CD14-positive monocyte (primary cell): ENCODE measurements around the gene KCNQ1. TPM values are rescaled to one million over a fixed set of nuclear protein-coding genes. Genes with fewer than 3 reads are reported as not detected.

Source experiments
- DNase-seq, 3 donors: peaks; one replicate each; pipeline ENCODE4 v3.0.0-alpha.2; 2011 to 2022
- H2AFZ ChIP-seq: 2 replicates; pipeline ENCODE4 v1.6.0; 2012; ENCODE audit warnings: mild to moderate bottlenecking, low read depth, low read length, inconsistent platforms; ENCODE audit not compliant: insufficient read depth, poor library complexity, severe bottlenecking
- H3K27ac ChIP-seq, 2 donors: 1 replicate in 1 of 2; 2 replicates in 1 of 2; pipeline ENCODE4 v1.5.1; 2012 to 2013; ENCODE audit warnings: low read length in 2 of 2, control low read depth in 1 of 2, inconsistent platforms in 1 of 2, low read depth in 1 of 2, mild to moderate bottlenecking in 1 of 2
- H3K27me3 ChIP-seq, 2 donors: one replicate each; pipeline versions ENCODE4 v1.6.0 to v1.6.1; 2011 to 2013; ENCODE audit warnings: low read length in 2 of 2; ENCODE audit not compliant: control insufficient read depth in 2 of 2, insufficient read depth in 2 of 2
- H3K36me3 ChIP-seq, 2 donors: replicated peaks in 1 of 2; 1 replicate in 1 of 2; 2 replicates in 1 of 2; pipeline versions ENCODE4 v1.5.1 to v1.6.1; 2012 to 2013; ENCODE audit warnings: low read length in 2 of 2, control low read depth in 1 of 2, inconsistent platforms in 1 of 2, mild to moderate bottlenecking in 1 of 2; ENCODE audit not compliant: insufficient read depth in 2 of 2, control insufficient read depth in 1 of 2
- H3K4me1 ChIP-seq, 2 donors: 1 replicate in 1 of 2; 2 replicates in 1 of 2; pipeline versions ENCODE4 v1.5.1 to v1.6.1; 2012 to 2013; ENCODE audit warnings: low read length in 2 of 2, control low read depth in 1 of 2, inconsistent platforms in 1 of 2, mild to moderate bottlenecking in 1 of 2, moderate library complexity in 1 of 2; ENCODE audit not compliant: insufficient read depth in 2 of 2, control insufficient read depth in 1 of 2
- H3K4me2 ChIP-seq: replicated peaks from 2 replicates; pipeline ENCODE3; 2012; ENCODE audit warnings: low read length, moderate library complexity, mild to moderate bottlenecking; ENCODE audit not compliant: poor library complexity, severe bottlenecking; ENCODE audit errors: extremely low read depth
- H3K4me3 ChIP-seq, 3 experiments: fragments of 200-600 bp in 1 of 3; sonication (generic) in 1 of 3; replicated peaks in 1 of 3; 1 replicate in 2 of 3; 2 replicates in 1 of 3; pipeline ENCODE4 v1.5.1; 2011 to 2013; ENCODE audit warnings: low read length in 3 of 3, mild to moderate bottlenecking in 3 of 3, control low read depth in 2 of 3, low read depth in 2 of 3, inconsistent platforms in 1 of 3, moderate library complexity in 1 of 3
- H3K79me2 ChIP-seq: 2 replicates; pipeline ENCODE4 v1.6.0; 2012; ENCODE audit warnings: mild to moderate bottlenecking, control low read depth, inconsistent platforms, low read length, moderate library complexity; ENCODE audit not compliant: insufficient read depth
- H3K9ac ChIP-seq: 2 replicates; pipeline ENCODE4 v1.6.0; 2017; ENCODE audit warnings: low read length, mild to moderate bottlenecking; ENCODE audit not compliant: insufficient read depth, poor library complexity, severe bottlenecking
- H3K9me3 ChIP-seq, 2 donors: replicated peaks in 1 of 2; 1 replicate in 1 of 2; 2 replicates in 1 of 2; pipeline versions ENCODE4 v1.5.1 to v1.6.1; 2012 to 2013; ENCODE audit warnings: low read length in 2 of 2, control low read depth in 1 of 2; ENCODE audit not compliant: control insufficient read depth in 1 of 2, insufficient read depth in 1 of 2
- H4K20me1 ChIP-seq: 2 replicates; pipeline ENCODE4 v1.6.0; 2012; ENCODE audit warnings: mild to moderate bottlenecking, low read length, control low read depth, moderate library complexity; ENCODE audit not compliant: insufficient read depth
- H3K27ac Mint-ChIP-seq, 7 donors: one replicate each; pipeline ENCODE4 v1.8.0; 2020; ENCODE audit warnings: mild to moderate bottlenecking in 7 of 7, mixed read lengths in 7 of 7, moderate library complexity in 6 of 7, inconsistent platforms in 2 of 7
- H3K27me3 Mint-ChIP-seq, 3 donors: one replicate each; pipeline ENCODE4 v1.8.0; 2021 to 2022; ENCODE audit warnings: low read depth in 3 of 3, mild to moderate bottlenecking in 3 of 3, mixed read lengths in 3 of 3, moderate library complexity in 3 of 3, inconsistent platforms in 1 of 3
- H3K36me3 Mint-ChIP-seq, 2 donors: one replicate each; pipeline ENCODE4 v1.8.0; 2020; ENCODE audit warnings: mixed read lengths in 2 of 2, inconsistent platforms in 1 of 2, mild to moderate bottlenecking in 1 of 2
- H3K4me1 Mint-ChIP-seq: one replicate; pipeline ENCODE4 v1.8.0; 2020; ENCODE audit warnings: mild to moderate bottlenecking, mixed read lengths
- H3K4me3 Mint-ChIP-seq, 2 donors: one replicate each; pipeline ENCODE4 v1.8.0; 2020; ENCODE audit warnings: mild to moderate bottlenecking in 2 of 2, mixed read lengths in 2 of 2, moderate library complexity in 1 of 2
- H3K9me3 Mint-ChIP-seq, 7 donors: one replicate each; pipeline ENCODE4 v1.8.0; 2020 to 2022; ENCODE audit warnings: mixed read lengths in 7 of 7, mild to moderate bottlenecking in 6 of 7, moderate library complexity in 6 of 7, inconsistent platforms in 2 of 7
- CTCF ChIP-seq: fragments of 200-600 bp; IDR thresholded peaks from one replicate; pipeline ENCODE4 v1.8.0; 2022; ENCODE audit warnings: antibody characterized with exemption, mild to moderate bottlenecking
- WGBS: methylation state at CpG from one replicate; pipeline ENCODE4 v1.1.5; 2013; ENCODE audit warnings: missing lambda C conversion rate; ENCODE audit not compliant: insufficient coverage; 5-methylcytosine and 5-hydroxymethylcytosine counted together
- intact Hi-C, 2 donors: fragments of 100-400 bp; cut with micrococcal nuclease; formaldehyde crosslinking; loops; one replicate each; pipeline versions ENCODE4 v1.15.0 to v1.15.1; 2023
- polyA plus RNA-seq, 3 donors: library from polyadenylated mRNA; depleted of rRNA in 1 of 3; unstranded in 2 of 3; stranded (reverse) in 1 of 3; fragments of 300-500 nt in 2 of 3; fragments of >200 nt in 1 of 3; fragmentation: Illumina TruSeq in 2 of 3; gene quantifications; 1 replicate in 2 of 3; 2 replicates in 1 of 3; pipeline ENCODE4 v1.2.3, GENCODE V29; 2012 to 2021

The KCNQ1 gene
- polyA plus RNA-seq, 3 donors, result 14.9 to 31.8 (median 21.6) TPM

GRCh38 chr11:2521733-2522630, 77.2 kb downstream of the KCNQ1 start:
- Histone ChIP-seq H3K4me3 (no peak overlapping the region), H3K9ac (no peak overlapping the region), H3K27me3 (no peaks in the 10 kb centered on the region), H3K36me3 (peaks cover 3 to 27% of the 10 kb centered on the region in 2 donors), H4K20me1 (peaks cover 85% of the 10 kb centered on the region), H2AFZ (no peak overlapping the region), H3K4me1 (peaks cover 30 to 31% of the 10 kb centered on the region in 2 donors), H3K27ac (no peak overlapping the region), H3K9me3 (no peaks in the 10 kb centered on the region), H3K4me2 (no peak overlapping the region), H3K79me2 (no peaks in the 10 kb centered on the region)
- TF ChIP-seq CTCF, result no peak
- H3K4me1 Mint-ChIP-seq, result peaks cover 33% of the 10 kb centered on the region
- peaks cover 39 to 65% of the 10 kb centered on the region in 2 donors for H3K36me3 Mint-ChIP-seq
- H3K4me3 Mint-ChIP-seq, result no peak overlapping the region
- peak in 1 of 3 donors; percentile 1 for DNase-seq
- intact Hi-C loops, result loop anchor here (10.0 kb wide), 1 partner anchor 327 kb away; no protein-coding TSS in a partner anchor
- peaks cover 0 to 3% (median 2%) of the 10 kb centered on the region in 3 donors for H3K27me3 Mint-ChIP-seq
- no peak overlapping the region for H3K27ac Mint-ChIP-seq
- WGBS, result 93% methylated on average over 20 of the region's 35 CpGs
- no peaks in the 10 kb centered on the region for H3K9me3 Mint-ChIP-seq

GRCh38 chr11:2522631-2523255, 77.9 kb downstream of the KCNQ1 start:
- Histone ChIP-seq H3K9me3 (no peaks in the 10 kb centered on the region), H3K79me2 (no peaks in the 10 kb centered on the region), H3K4me3 (no peak overlapping the region), H3K9ac (no peak overlapping the region), H3K27ac (no peak overlapping the region), H3K27me3 (no peaks in the 10 kb centered on the region), H3K36me3 (peaks cover 3 to 24% of the 10 kb centered on the region in 2 donors), H3K4me1 (peaks cover 37 to 39% of the 10 kb centered on the region in 2 donors), H2AFZ (no peak overlapping the region), H4K20me1 (peaks cover 84% of the 10 kb centered on the region), H3K4me2 (no peak overlapping the region)
- Mint-ChIP-seq H3K9me3 (no peaks in the 10 kb centered on the region), H3K4me3 (no peak overlapping the region), H3K27ac (peak overlapping the region in 1 of 7 donors; percentile 4), H3K4me1 (peaks cover 41% of the 10 kb centered on the region), H3K27me3 (peaks cover 0 to 2% (median 2%) of the 10 kb centered on the region in 3 donors), H3K36me3 (peaks cover 35 to 58% of the 10 kb centered on the region in 2 donors)
- WGBS, result 90% methylated on average over 15 of the region's 17 CpGs
- intact Hi-C loops, result loop anchor here (10.0 kb wide), 1 partner anchor 328 kb away; no protein-coding TSS in a partner anchor
- no peak for TF ChIP-seq CTCF
- no peak for DNase-seq
